GM18499 (cell line): ENCODE data around the gene EZH2.

Source experiments
- ATAC-seq: cut with Tn5 transposase; IDR thresholded peaks from one replicate; pipeline ENCODE4 v1.9.1; 2021; ENCODE audit warnings: moderate number of reproducible peaks; ENCODE audit not compliant: insufficient read depth, unreplicated experiment

The EZH2 gene

GRCh38 chr7:148783801-148784527 is 100.1 kb downstream of the EZH2 start:
- ATAC-seq: no peak

GRCh38 chr7:148782757-148783456 is 101.2 kb downstream of the EZH2 start:
- no peak for ATAC-seq

GRCh38 chr7:148774471-148774870 is 109.6 kb downstream of the EZH2 start:
- no peak for ATAC-seq

GRCh38 chr7:148773334-148773733 is 110.8 kb downstream of the EZH2 start:
- no peak for ATAC-seq

GRCh38 chr7:148772297-148773089 is 111.6 kb downstream of the EZH2 start:
- no peak for ATAC-seq

- ATAC-seq: no peak
These were observed 114.1 kb downstream of the EZH2 start for GRCh38 chr7:148770004-148770403.

- ATAC-seq: no peak
These were observed 120.5 kb downstream of the EZH2 start for GRCh38 chr7:148763622-148764021.

- ATAC-seq: no peak
These were observed 122.4 kb downstream of the EZH2 start for GRCh38 chr7:148761499-148762278.
